ENCODE data around the gene ALG14.

GRCh38 chr1:94970783-94971182 lies 102.0 kb downstream of the ALG14 start:
- TF ChIP-seq CTCF (IDR thresholded peaks at IDR 0.05) (no peak), POLR2A (IDR thresholded peaks at IDR 0.05) (no peak), POLR2AphosphoS5 (IDR thresholded peaks at IDR 0.05; ENCODE audit: insufficient read depth in 1 of 2, low read depth in 1 of 2) (no peak)
